Ovary (tissue), 9 donors: Measurements from ENCODE around the gene LARP1B. TPM values are rescaled to one million over a fixed set of nuclear protein-coding genes. Genes with fewer than 3 reads are reported as not detected.
"Not testable (repeated sequence)": the region's sequence is repeated elsewhere in the genome, so short reads cannot be mapped to it uniquely, and the experiment has no call there.

ENCODE experiments used
- DNase-seq, 5 donors: peaks; one replicate each; pipeline ENCODE4 v3.0.0-alpha.2; 2019 to 2020
- H3K27ac ChIP-seq, 2 donors: fragments of 200-600 bp; one replicate each; pipeline versions ENCODE4 v1.5.1 to v1.8.0; 2019 to 2022
- H3K27me3 ChIP-seq: fragments of 200-600 bp; one replicate; pipeline ENCODE4 v1.8.0; 2022
- H3K36me3 ChIP-seq: fragments of 200-600 bp; sonication (generic); one replicate; pipeline ENCODE4 v1.5.1; 2019
- H3K4me1 ChIP-seq: one replicate; pipeline ENCODE4 v1.8.1; 2013; ENCODE audit warnings: mild to moderate bottlenecking, moderate library complexity; ENCODE audit not compliant: insufficient read depth
- H3K4me3 ChIP-seq: fragments of 200-600 bp; sonication (generic); one replicate; pipeline ENCODE4 v1.5.1; 2017
- H3K9me3 ChIP-seq, 2 donors: fragments of 200-600 bp in 1 of 2; sonication (generic) in 1 of 2; one replicate each; pipeline versions ENCODE4 v1.5.1 to v1.8.1; 2013 to 2019; ENCODE audit warnings: mild to moderate bottlenecking in 1 of 2, moderate library complexity in 1 of 2
- EP300 ChIP-seq: sonication (generic); formaldehyde crosslinking; IDR thresholded peaks from one replicate; pipeline ENCODE4 v1.6.1; 2017; ENCODE audit warnings: antibody characterized with exemption
- POLR2A ChIP-seq: fragments of 450-650 bp; IDR thresholded peaks from one replicate; pipeline ENCODE4 v1.6.1; 2017; ENCODE audit warnings: antibody characterized with exemption, mild to moderate bottlenecking, moderate library complexity
- WGBS, 3 donors: extraction: QIAGEN DNeasy Blood & Tissue Kit in 1 of 3; methylation state at CpG; one replicate each; pipeline versions ENCODE4 v1.1.5 to v1.1.7; 2013 to 2017; 5-methylcytosine and 5-hydroxymethylcytosine counted together
- intact Hi-C, 4 donors: fragments of 100-400 bp; cut with DNase I; formaldehyde crosslinking; loops; one replicate each; pipeline versions ENCODE4 v1.11.0 to v1.15.1; 2022 to 2023
- polyA plus RNA-seq, 2 donors: library from polyadenylated mRNA; stranded (reverse); fragments of 200-250 nt in 1 of 2; fragments of 350-450 nt in 1 of 2; fragmentation: Illumina TruSeq in 1 of 2; extraction: RNeasy Lipid Tissue Mini Kit (QIAGEN cat#74804) in 1 of 2; gene quantifications; one replicate each; pipeline ENCODE4 v1.2.3, GENCODE V29; 2013 to 2014
- total RNA-seq, 7 donors: library from RNA; depleted of rRNA in 2 of 7; stranded (reverse); fragments of >200 nt in 2 of 7; fragmentation: NEBNext Ultra II Directional in 3 of 7; extraction: Animal tissue kit (Norgen Biotek cat#: 25700) in 3 of 7; gene quantifications; one replicate each; pipeline versions ENCODE4 v1.1.0 to v1.2.4, GENCODE V29; 2016 to 2023
- TF ChIP-seq, protein P1 (sequence below), 3 donors: fragments of 450-650 bp in 2 of 3; fragments of 200-600 bp in 1 of 3; IDR thresholded peaks; one replicate each; pipeline versions ENCODE4 v1.5.1 to v1.8.0; 2016 to 2022; ENCODE audit warnings: antibody characterized with exemption in 3 of 3, mild to moderate bottlenecking in 1 of 3
- donor health status: DM: no; HTN: no; CAD: no; lungs with moderate emphysema.
- donor health status: DM: no; HTN: no; CAD: no.
- donor health status: Bipolar disorder and iron deficiency.
- donor health status: DM: yes; HTN: yes; CAD: no.
- donor health status: DM: no; HTN: no; CAD: no.
- donor health status: DM: yes; HTN: yes; CAD: no.

Gene LARP1B
- total and polyA plus RNA-seq, 9 donors: 7.6 to 27.8 (median 18.9) TPM

DNA sequence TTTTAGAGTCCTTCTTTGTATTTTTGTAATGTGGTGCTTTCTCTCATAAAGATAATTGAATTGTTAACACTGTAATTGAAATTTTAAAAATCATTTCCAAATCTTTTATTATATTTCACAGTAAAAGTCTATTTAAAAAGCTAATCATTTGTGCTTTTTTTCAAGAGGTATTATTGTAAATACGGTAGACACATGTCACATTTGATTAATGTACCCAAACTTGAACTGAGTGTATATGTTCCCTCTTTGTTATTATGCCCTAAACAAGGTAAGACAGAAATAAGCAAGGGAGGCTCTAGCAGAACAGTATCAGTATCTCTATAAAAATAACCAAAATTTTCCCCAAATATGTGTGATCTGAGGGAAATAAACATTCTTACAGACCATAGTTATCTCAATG lies 21.5 kb upstream of the LARP1B start:
- Histone ChIP-seq H3K4me1 (no peaks in the 10 kb centered on the region), H3K27ac (no peak overlapping the region), H3K4me3 (no peak overlapping the region), H3K36me3 (no peaks in the 10 kb centered on the region), H3K9me3 (no peaks in the 10 kb centered on the region), H3K27me3 (no peaks in the 10 kb centered on the region)
- 84 to 89% (median 87%) methylated on average over 1 of the region's 1 CpG for WGBS, 3 donors
- TF ChIP-seq EP300 (no peak), POLR2A (no peak)
- TF ChIP-seq, protein P1, sequence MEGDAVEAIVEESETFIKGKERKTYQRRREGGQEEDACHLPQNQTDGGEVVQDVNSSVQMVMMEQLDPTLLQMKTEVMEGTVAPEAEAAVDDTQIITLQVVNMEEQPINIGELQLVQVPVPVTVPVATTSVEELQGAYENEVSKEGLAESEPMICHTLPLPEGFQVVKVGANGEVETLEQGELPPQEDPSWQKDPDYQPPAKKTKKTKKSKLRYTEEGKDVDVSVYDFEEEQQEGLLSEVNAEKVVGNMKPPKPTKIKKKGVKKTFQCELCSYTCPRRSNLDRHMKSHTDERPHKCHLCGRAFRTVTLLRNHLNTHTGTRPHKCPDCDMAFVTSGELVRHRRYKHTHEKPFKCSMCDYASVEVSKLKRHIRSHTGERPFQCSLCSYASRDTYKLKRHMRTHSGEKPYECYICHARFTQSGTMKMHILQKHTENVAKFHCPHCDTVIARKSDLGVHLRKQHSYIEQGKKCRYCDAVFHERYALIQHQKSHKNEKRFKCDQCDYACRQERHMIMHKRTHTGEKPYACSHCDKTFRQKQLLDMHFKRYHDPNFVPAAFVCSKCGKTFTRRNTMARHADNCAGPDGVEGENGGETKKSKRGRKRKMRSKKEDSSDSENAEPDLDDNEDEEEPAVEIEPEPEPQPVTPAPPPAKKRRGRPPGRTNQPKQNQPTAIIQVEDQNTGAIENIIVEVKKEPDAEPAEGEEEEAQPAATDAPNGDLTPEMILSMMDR (IDR thresholded peaks at IDR 0.05): no peak
- no peak for DNase-seq
- intact Hi-C loops: no loop called here

DNA sequence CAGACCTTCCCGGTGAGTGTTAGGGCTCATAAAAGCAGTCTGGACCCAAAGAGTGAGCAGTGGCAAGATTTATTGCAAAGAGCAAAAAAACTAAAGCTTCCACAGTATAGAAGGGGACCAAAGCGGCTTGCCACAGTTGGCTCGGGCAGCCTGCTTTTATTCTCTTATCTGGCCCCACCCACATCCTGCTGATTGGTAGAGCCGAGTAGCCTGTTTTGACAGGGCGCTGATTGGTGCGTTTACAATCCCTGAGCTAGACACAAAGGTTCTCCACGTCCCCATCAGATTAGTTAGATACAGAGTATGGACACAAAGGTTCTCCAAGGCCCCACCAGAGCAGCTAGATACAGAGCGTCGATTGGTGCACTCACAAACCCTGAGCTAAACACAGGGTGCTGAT lies 14.1 kb upstream of the LARP1B start:
- 86 to 92% (median 87%) methylated on average over 9 of the region's 9 CpGs for WGBS, 3 donors
- intact Hi-C loops, DNase-seq: not testable (repeated sequence)

DNA sequence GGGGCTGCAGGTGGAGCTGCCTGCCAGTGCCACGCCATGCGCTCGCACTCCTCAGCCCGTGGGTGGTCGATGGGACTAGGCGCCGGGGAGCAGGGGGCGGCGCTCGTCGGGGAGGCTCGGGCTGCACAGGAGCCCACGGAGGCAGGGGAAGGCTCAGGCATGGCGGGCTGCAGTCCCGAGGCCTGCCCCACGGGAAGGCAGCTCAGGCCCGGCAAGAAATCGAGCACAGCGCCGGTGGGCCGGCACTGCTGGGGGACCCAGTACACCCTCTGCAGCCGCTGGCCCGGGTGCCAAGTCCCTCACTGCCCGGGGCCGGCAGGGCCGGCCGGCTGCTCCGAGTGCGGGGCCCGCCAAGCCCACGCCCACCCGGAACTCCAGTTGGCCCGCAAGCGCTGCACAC lies 13.6 kb upstream of the LARP1B start:
- H3K36me3 ChIP-seq, H3K4me3 ChIP-seq, intact Hi-C loops, H3K27me3 ChIP-seq, H3K9me3 ChIP-seq, H3K27ac ChIP-seq, DNase-seq, H3K4me1 ChIP-seq: not testable (repeated sequence)
- WGBS, 3 donors: 94 to 97% (median 97%) methylated on average over 23 to 34 of the region's 34 CpGs

More for the DNA sequence above, 14.1 kb upstream of the LARP1B start:
- not testable (repeated sequence) for H3K36me3 ChIP-seq, H3K27me3 ChIP-seq, H3K4me3 ChIP-seq, H3K9me3 ChIP-seq, H3K27ac ChIP-seq, H3K4me1 ChIP-seq

DNA sequence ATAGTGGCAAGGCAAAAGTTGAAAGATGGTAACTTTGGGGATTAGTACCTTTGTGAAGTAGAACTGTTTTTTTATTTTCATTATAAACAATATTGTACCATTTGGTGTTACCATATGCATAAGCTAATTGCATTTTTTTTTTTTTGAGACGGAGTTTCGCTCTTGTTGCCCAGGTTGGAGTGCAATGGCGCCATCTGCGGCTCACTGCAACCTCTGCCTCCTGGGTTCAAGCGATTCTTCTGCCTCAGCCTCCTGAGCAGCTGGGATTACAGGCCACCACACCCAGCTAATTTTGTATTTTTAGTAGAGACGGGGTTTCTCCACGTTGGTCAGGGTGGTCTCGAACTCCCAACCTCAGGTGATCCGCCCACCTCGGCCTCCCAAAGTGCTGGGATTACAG lies 9.9 kb upstream of the LARP1B start:
- WGBS, 3 donors: 87 to 92% (median 91%) methylated on average over 10 of the region's 10 CpGs
- H3K4me1 ChIP-seq, intact Hi-C loops, H3K27ac ChIP-seq, H3K27me3 ChIP-seq, H3K36me3 ChIP-seq, DNase-seq, H3K4me3 ChIP-seq, H3K9me3 ChIP-seq: not testable (repeated sequence)

DNA sequence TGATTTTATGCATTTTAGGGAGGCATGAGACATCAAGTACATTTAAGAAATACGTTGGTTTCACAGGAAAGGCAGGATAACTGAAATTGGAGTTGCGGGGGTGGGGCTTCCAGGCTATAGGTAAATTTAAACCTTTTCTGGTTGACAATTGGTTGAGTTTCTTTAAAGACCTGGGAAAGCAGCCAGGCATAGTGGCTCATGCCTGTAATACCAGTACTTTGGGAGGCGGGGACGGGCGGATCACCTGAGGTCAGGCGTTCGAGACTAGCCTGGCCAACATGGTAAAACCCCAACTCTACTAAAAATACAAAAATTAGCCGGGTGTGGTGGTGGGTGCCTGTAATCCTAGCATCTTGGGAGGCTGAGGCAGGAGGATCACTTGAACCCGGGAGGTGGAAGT lies 6.2 kb upstream of the LARP1B start:
- H3K27ac ChIP-seq, H3K27me3 ChIP-seq, H3K4me3 ChIP-seq, H3K9me3 ChIP-seq, DNase-seq, intact Hi-C loops, H3K36me3 ChIP-seq, H3K4me1 ChIP-seq: not testable (repeated sequence)
- 92 to 95% (median 94%) methylated on average over 9 of the region's 9 CpGs for WGBS, 3 donors

DNA sequence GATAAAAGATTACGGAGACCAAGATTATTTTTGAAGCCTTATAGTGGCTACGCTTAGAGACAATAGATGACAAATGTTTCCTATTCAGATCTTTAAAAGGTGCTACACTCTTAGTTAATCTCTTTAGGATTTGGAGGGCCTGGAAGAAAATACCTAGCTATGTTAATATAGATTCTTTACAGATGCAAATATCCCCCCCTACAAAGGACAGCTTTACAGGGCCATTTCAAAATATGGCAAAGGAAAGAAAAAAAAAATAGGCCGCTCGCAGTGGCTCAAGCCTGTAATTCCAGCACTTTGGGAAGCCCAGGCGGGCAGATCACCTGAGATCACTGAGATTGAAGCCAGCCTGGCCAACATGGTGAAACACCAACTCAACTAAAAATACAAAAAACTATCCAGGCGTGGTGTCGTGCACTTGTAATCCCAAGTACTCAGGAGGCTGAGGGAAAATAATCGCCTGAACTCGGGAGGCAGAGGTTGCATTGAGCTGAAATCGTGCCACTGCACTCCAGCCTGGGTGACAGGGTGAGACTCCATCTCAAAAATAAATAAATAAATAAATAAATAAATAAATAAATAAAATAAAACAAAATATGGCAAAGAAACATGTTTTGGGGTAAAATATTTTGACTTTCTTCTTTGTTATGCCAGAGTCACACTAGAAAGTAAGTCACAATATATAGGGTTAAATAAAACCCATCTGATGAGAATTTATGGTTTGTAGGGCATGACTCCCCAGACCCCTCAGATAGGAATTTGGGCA lies 5.5 kb upstream of the LARP1B start:
- intact Hi-C loops, H3K27ac ChIP-seq, DNase-seq, H3K4me1 ChIP-seq, H3K4me3 ChIP-seq, H3K27me3 ChIP-seq, H3K36me3 ChIP-seq, H3K9me3 ChIP-seq: not testable (repeated sequence)
- 92 to 97% (median 97%) methylated on average over 10 of the region's 10 CpGs for WGBS, 3 donors

DNA sequence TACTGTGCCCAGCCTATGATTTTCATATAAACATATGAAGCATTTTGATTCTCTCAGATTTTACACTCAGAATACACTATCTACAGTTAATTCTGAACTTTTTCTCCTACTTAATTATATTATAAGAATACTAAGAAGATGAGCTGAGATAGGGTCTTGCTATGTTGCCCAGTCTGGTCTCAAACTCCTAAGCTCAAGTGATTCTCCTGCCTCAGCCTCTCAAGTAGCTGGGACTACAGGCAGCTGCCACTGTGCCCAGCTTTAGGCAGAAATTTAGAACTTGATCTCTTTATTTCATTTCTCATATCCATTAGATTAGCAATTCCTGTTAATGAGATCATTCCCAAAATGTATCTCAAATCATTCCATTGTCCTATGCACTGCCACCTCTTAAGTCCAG lies 4.7 kb upstream of the LARP1B start:
- Histone ChIP-seq H3K36me3 (no peaks in the 10 kb centered on the region), H3K9me3 (no peaks in the 10 kb centered on the region), H3K4me3 (no peak overlapping the region), H3K4me1 (no peaks in the 10 kb centered on the region), H3K27ac (no peak overlapping the region), H3K27me3 (no peaks in the 10 kb centered on the region)
- DNase-seq: no peak
- intact Hi-C loops: no loop called here
- TF ChIP-seq EP300 (no peak), POLR2A (no peak)
- TF ChIP-seq, protein P1 (IDR thresholded peaks at IDR 0.05): no peak
